Small intestine (tissue), 4 donors: ENCODE data around the gene TLCD2. TPM values are rescaled to one million over a fixed set of nuclear protein-coding genes. Genes with fewer than 3 reads are reported as not detected.

Source experiments
- polyA plus RNA-seq, 4 donors: library from polyadenylated mRNA; stranded (reverse) in 3 of 4; unstranded in 1 of 4; fragments of 200-250 nt in 3 of 4; fragments of 120-200 nt in 1 of 4; gene quantifications; one replicate each; pipeline versions ENCODE4 v1.2.1 to v1.2.3, GENCODE V29; 2013
- donor health status: healthy with polysubstance abuse.
- donor health status: Bipolar disorder and iron deficiency.
- donor health status: healthy.

TLCD2 gene
- polyA plus RNA-seq, 4 donors: 1.8 to 10.3 (median 6.5) TPM

Other genes starting within 250 kb of the TLCD2 start
- gene MYO1C, start 217.7 kb downstream of the TLCD2 start, polyA plus RNA-seq: 10 to 100 TPM; 51.1 to 67.1 (median 59.8) TPM
- gene INPP5K, start 193.8 kb downstream of the TLCD2 start, polyA plus RNA-seq: 10 to 100 TPM; 17.0 to 28.1 (median 24.3) TPM
- 10 to 100 TPM; 39.8 to 83.5 (median 49.5) TPM for gene PITPNA, start 147.6 kb downstream of the TLCD2 start, polyA plus RNA-seq
- 10 to 100 TPM in 2 of 4 donors, 1 to 10 TPM in 2; 2.9 to 31.5 (median 9.9) TPM for gene SLC43A2, start 81.5 kb downstream of the TLCD2 start, polyA plus RNA-seq
- 1 to 10 TPM; 4.2 to 10.0 (median 8.3) TPM for gene SCARF1, start 64.6 kb downstream of the TLCD2 start, polyA plus RNA-seq
- gene RILP, start 60.5 kb downstream of the TLCD2 start, polyA plus RNA-seq: 100 to 1,000 TPM in 1 of 4 donors, 10 to 100 TPM in 2, 1 to 10 TPM in 1; 7.3 to 122 (median 54.9) TPM
- gene PRPF8, start 25.5 kb downstream of the TLCD2 start, polyA plus RNA-seq: 100 to 1,000 TPM in 1 of 4 donors, 10 to 100 TPM in 3; 61.1 to 162 (median 75.0) TPM
- gene WDR81, start 14.3 kb upstream of the TLCD2 start, polyA plus RNA-seq: 10 to 100 TPM; 14.6 to 23.4 (median 16.4) TPM
- 10 to 100 TPM in 1 of 4 donors, 1 to 10 TPM in 2, under 1 TPM in 1; 0.89 to 29.9 (median 3.1) TPM for gene SERPINF2, start 32.5 kb upstream of the TLCD2 start, polyA plus RNA-seq
- gene SERPINF1, start 51.7 kb upstream of the TLCD2 start, polyA plus RNA-seq: 100 to 1,000 TPM in 1 of 4 donors, 10 to 100 TPM in 2, 1 to 10 TPM in 1; 7.2 to 118 (median 20.5) TPM
- gene SMYD4, start 119.5 kb upstream of the TLCD2 start, polyA plus RNA-seq: 10 to 100 TPM in 1 of 4 donors, 1 to 10 TPM in 3; 5.1 to 15.5 (median 7.3) TPM
- gene RPA1, start 119.6 kb upstream of the TLCD2 start, polyA plus RNA-seq: 10 to 100 TPM; 21.2 to 68.8 (median 27.3) TPM